MCF 10A (cell line): ENCODE measurements around the gene PPTC7. TPM values are rescaled to one million over a fixed set of nuclear protein-coding genes. Genes with fewer than 3 reads are reported as not detected.
A peak's percentile ranks its signal among the peaks of the same experiment; 100 is the strongest.

Experiments used
- Bru-seq: library from RNA; stranded (reverse); fragments of 400-500 nt; gene quantifications from one replicate; lab custom pipeline; 2021; lab: Mats Ljungman, UMichigan
- BruChase-seq, 2 experiments: library from RNA; stranded (reverse); fragments of 400-500 nt; gene quantifications; one replicate each; lab custom pipeline; 2021; lab: Mats Ljungman, UMichigan
- BruUV-seq: library from RNA; stranded (reverse); fragments of 400-500 nt; replicated peaks from 2 replicates; lab custom pipeline; 2021; lab: Mats Ljungman, UMichigan
- CTCF ChIA-PET: fragments of 300-600 bp; sonication (Branson Sonifier 250); formaldehyde crosslinking; extraction: SDS; loops from one replicate; lab custom pipeline; 2021; ENCODE audit warnings: antibody characterized with exemption, inconsistent platforms; lab: Yijun Ruan, JAX
- POLR2A ChIA-PET: fragments of 300-600, 350-650 bp; sonication (Branson Sonifier 250); formaldehyde crosslinking; extraction: SDS; loops from one replicate; lab custom pipeline; 2020; ENCODE audit warnings: antibody characterized with exemption, inconsistent platforms; lab: Yijun Ruan, JAX
- DNase-seq: peaks from one replicate; pipeline ENCODE4 v3.0.0-alpha.2; 2018; ENCODE audit not compliant: unreplicated experiment
- H3K27ac Mint-ChIP-seq: one replicate; pipeline ENCODE4 v1.8.0; 2022; ENCODE audit warnings: mild to moderate bottlenecking, low read depth, mixed read lengths; ENCODE audit not compliant: unreplicated experiment
- H3K27me3 Mint-ChIP-seq: one replicate; pipeline ENCODE4 v1.8.0; 2022; ENCODE audit warnings: mixed read lengths; ENCODE audit not compliant: insufficient read depth, unreplicated experiment
- H3K36me3 Mint-ChIP-seq: one replicate; pipeline ENCODE4 v1.8.0; 2022; ENCODE audit warnings: mild to moderate bottlenecking, moderate library complexity, mixed read lengths; ENCODE audit not compliant: insufficient read depth, unreplicated experiment
- H3K4me1 Mint-ChIP-seq: one replicate; pipeline ENCODE4 v1.8.0; 2022; ENCODE audit warnings: mixed read lengths; ENCODE audit not compliant: insufficient read depth, unreplicated experiment
- H3K4me3 Mint-ChIP-seq: one replicate; pipeline ENCODE4 v1.8.0; 2022; ENCODE audit warnings: mild to moderate bottlenecking, moderate library complexity, mixed read lengths; ENCODE audit not compliant: unreplicated experiment
- H3K9me3 Mint-ChIP-seq: one replicate; pipeline ENCODE4 v1.8.0; 2022; ENCODE audit warnings: mixed read lengths; ENCODE audit not compliant: unreplicated experiment
- intact Hi-C: fragments of 100-400 bp; cut with micrococcal nuclease; formaldehyde crosslinking; loops from 2 replicates; pipeline ENCODE4 v1.14.1; 2022
- long read RNA-seq: library from polyadenylated mRNA; stranded (forward); transcript quantifications from one replicate; pipeline ENCODE4 v2.0.0, GENCODE V29; 2022
- total RNA-seq: library from RNA; stranded (reverse); gene quantifications from 2 replicates; pipeline ENCODE4 v1.2.3, GENCODE V29; 2022
- TF ChIP-seq, protein P1 (sequence below): fragments of 200-600 bp; IDR thresholded peaks from one replicate; pipeline ENCODE4 v1.8.0; 2022; ENCODE audit warnings: antibody characterized with exemption, mild to moderate bottlenecking; ENCODE audit not compliant: unreplicated experiment

Gene PPTC7
- 32.0 and 36.5 TPM in 2 replicates for total RNA-seq
- percentile 87 among the genes with signal in this experiment for Bru-seq, nascent RNA
- percentile 84 among the genes with signal in this experiment for BruChase-seq, experiment 1, labeled RNA remaining after a 6-hour chase
- BruChase-seq, experiment 2, labeled RNA remaining after a 2-hour chase, result percentile 92 among the genes with signal in this experiment
- long read RNA-seq, full-length matches to known transcripts, result 44 of 69 reads
- long read RNA-seq, partial matches to known transcripts, result 3 of 69 reads
- long read RNA-seq, other reads (novel, unspliced or antisense), result 22 of 69 reads

DNA sequence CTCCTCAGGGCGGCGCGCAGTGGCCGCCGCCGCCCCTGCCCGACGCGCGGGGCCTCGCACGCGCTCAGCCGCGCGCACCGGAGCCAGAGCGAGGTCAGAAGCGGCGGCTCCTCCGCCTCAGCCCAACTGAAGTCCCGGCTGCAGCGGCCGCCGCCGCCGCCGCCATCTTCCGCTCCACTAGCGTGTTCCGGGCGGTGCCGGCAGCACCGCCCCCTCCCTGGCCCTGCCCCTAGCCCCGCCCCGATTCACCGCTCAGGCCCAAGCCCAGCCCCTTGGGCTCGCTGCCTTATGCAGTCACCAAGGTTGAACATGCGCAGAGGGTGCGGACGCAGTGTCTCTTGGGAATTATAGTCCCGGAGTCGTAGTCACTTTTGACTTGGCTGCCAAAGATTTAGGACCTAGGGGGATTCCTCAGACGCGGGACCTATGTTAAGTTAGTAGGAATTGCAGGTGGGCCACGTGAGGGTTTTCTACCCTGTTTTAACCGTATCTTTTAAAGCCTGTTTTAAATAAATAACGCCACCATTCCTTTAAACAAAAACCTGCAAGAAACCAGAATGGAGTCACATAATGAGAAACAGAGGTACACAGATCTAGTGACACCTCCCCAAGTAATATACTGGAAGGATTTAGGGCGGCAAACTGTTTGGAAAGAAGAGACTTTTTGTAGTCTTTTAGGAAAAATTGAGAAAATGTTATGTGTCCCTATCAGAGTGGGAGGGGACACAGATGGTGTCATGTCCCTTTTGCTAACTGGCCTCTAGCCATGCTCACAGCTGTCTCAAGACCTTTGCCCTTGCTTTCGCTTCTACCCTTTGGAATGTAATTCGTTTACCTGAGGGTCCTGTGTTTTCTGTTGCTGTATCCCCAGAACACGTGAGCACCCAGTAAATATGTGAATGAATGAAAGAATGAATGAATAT is at the start of gene PPTC7:
Gene PPTC7 (minus strand): TSS at position 182 of the 923 bp plus-strand sequence. CDS start 287 bp downstream, outside the sequence.
- TF ChIP-seq, protein P1, sequence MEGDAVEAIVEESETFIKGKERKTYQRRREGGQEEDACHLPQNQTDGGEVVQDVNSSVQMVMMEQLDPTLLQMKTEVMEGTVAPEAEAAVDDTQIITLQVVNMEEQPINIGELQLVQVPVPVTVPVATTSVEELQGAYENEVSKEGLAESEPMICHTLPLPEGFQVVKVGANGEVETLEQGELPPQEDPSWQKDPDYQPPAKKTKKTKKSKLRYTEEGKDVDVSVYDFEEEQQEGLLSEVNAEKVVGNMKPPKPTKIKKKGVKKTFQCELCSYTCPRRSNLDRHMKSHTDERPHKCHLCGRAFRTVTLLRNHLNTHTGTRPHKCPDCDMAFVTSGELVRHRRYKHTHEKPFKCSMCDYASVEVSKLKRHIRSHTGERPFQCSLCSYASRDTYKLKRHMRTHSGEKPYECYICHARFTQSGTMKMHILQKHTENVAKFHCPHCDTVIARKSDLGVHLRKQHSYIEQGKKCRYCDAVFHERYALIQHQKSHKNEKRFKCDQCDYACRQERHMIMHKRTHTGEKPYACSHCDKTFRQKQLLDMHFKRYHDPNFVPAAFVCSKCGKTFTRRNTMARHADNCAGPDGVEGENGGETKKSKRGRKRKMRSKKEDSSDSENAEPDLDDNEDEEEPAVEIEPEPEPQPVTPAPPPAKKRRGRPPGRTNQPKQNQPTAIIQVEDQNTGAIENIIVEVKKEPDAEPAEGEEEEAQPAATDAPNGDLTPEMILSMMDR, result no peak
- TSS peak; percentile 34 for BruUV-seq
- ChIA-PET POLR2A (interaction anchor here (0.9 to 2.6 kb wide), 8 partner anchors 10 to 115 kb away, joined by 4 to 20 read pairs (median 6); partner anchors contain the start of gene FAM216A), CTCF (interaction anchor here (1.0 kb wide), 1 partner anchor 16 kb away, joined by 9 read pairs; no protein-coding TSS in a partner anchor)
- H3K4me3 Mint-ChIP-seq, result peak within 1 kb of the TSS; percentile 96
- H3K4me1 Mint-ChIP-seq, result peaks cover 10% of the 10 kb centered on the region
- H3K27me3 Mint-ChIP-seq, result no peaks in the 10 kb centered on the region
- DNase-seq, result peak; percentile 97
- intact Hi-C loops, result no loop called here
- peak within 1 kb of the TSS; percentile 81 for H3K27ac Mint-ChIP-seq
- peaks cover 24% of the 10 kb centered on the region for H3K36me3 Mint-ChIP-seq
- no peaks in the 10 kb centered on the region for H3K9me3 Mint-ChIP-seq

DNA sequence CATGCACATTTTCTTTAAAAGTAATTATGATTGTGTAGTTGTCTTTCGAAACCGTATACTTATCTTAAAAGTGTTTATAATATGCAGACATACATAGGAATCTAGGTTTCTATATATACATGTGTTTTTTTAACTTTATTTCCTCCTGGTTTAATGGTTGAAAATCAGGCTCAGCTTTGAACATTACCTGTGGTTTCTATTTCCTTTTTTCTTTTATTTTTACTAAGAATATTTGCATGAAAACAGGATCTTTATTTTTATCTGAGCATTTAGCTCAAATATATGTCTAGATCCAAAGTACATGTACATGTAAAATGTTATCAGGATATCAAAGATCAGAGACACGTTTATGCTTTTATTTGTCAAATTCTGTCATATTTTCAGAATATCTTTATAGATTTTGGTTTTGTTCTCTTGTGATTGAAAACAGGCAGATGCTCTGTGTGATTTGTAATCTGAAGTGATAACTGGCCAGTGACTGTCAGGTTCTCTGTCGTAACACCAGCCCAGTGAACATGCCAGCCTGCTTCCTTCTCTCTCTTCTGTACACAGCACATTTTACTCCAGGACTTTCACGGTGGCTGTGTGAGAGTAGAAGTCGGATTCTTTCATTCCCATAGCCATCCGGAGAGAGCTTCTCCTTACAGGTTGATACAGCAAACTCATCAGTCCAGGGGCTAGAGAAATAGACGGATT is 44.5 kb upstream of the PPTC7 start:
- peaks cover 53% of the 10 kb centered on the region for H3K36me3 Mint-ChIP-seq
- H3K4me1 Mint-ChIP-seq, result no peaks in the 10 kb centered on the region
- H3K9me3 Mint-ChIP-seq, result no peaks in the 10 kb centered on the region
- ChIA-PET POLR2A (no interaction called here), CTCF (interaction anchor here (1.3 kb wide), 1 partner anchor 12 kb away, joined by 3 read pairs; no protein-coding TSS in a partner anchor)
- no peak for DNase-seq
- no peak overlapping the region for H3K4me3 Mint-ChIP-seq
- no peak overlapping the region for H3K27ac Mint-ChIP-seq
- TF ChIP-seq, protein P1, result no peak
- intact Hi-C loops, result no loop called here
- no TSS peak for BruUV-seq
- no peaks in the 10 kb centered on the region for H3K27me3 Mint-ChIP-seq

GRCh38 chr12:110622582-110622981 is 39.5 kb upstream of the PPTC7 start:
- Mint-ChIP-seq H3K9me3 (no peaks in the 10 kb centered on the region), H3K4me3 (no peak overlapping the region), H3K36me3 (peaks cover 40% of the 10 kb centered on the region), H3K4me1 (no peaks in the 10 kb centered on the region), H3K27ac (no peak overlapping the region), H3K27me3 (no peaks in the 10 kb centered on the region)
- ChIA-PET CTCF (no interaction called here), POLR2A (interaction anchor here (0.7 to 1.2 kb wide), 2 partner anchors 12 to 188 kb away, joined by 3 read pairs; no protein-coding TSS in a partner anchor)
- intact Hi-C loops, result no loop called here
- DNase-seq, result no peak
- TF ChIP-seq, protein P1, result no peak
- BruUV-seq, result no TSS peak
